HepG2 (cell line): ENCODE measurements around the gene C2CD3. TPM values are rescaled to one million over a fixed set of nuclear protein-coding genes. Genes with fewer than 3 reads are reported as not detected.

ENCODE experiments used
- CC2D1A ChIP-seq: sonication (generic); formaldehyde crosslinking; IDR thresholded peaks from 2 replicates; pipeline ENCODE4 v1.8.1; 2023; ENCODE audit warnings: mild to moderate bottlenecking, missing genetic modification reagents
- CENPX ChIP-seq: sonication (generic); formaldehyde crosslinking; IDR thresholded peaks from 2 replicates; pipeline ENCODE4 v1.9.0; 2021; ENCODE audit warnings: mild to moderate bottlenecking, missing genetic modification reagents, moderate library complexity
- DR1 ChIP-seq: sonication (generic); formaldehyde crosslinking; IDR thresholded peaks from 2 replicates; pipeline ENCODE4 v1.8.0; 2021; ENCODE audit warnings: mild to moderate bottlenecking, missing genetic modification reagents, inconsistent platforms
- FOXA3 ChIP-seq: IDR thresholded peaks from 2 replicates; pipeline ENCODE4 v1.6.1; 2016; ENCODE audit warnings: missing genetic modification reagents, missing compliant biosample characterization
- HDAC2 ChIP-seq: sonication (generic); formaldehyde crosslinking; IDR thresholded peaks from 2 replicates; pipeline ENCODE4 v1.4.0; 2020; ENCODE audit warnings: missing genetic modification reagents
- MZF1 ChIP-seq: sonication (generic); formaldehyde crosslinking; IDR thresholded peaks from 2 replicates; pipeline ENCODE4 v1.8.1; 2023; ENCODE audit warnings: mild to moderate bottlenecking, missing genetic modification reagents, borderline replicate concordance
- NFIB ChIP-seq: sonication (generic); formaldehyde crosslinking; IDR thresholded peaks from 2 replicates; pipeline ENCODE4 v1.9.0; 2021; ENCODE audit warnings: missing genetic modification reagents, mild to moderate bottlenecking, borderline replicate concordance
- NONO ChIP-seq, 2 experiments: fragments of 450-650 bp in 1 of 2; sonication (generic) in 1 of 2; formaldehyde crosslinking in 1 of 2; IDR thresholded peaks in 1 of 2; conservative IDR thresholded peaks in 1 of 2; 2 replicates each; pipeline versions ENCODE4 v1.6.1 to v1.8.0; 2017 to 2022; ENCODE audit warnings: mild to moderate bottlenecking in 1 of 2, missing genetic modification reagents in 1 of 2, moderate library complexity in 1 of 2
- NPAS2 ChIP-seq: sonication (generic); formaldehyde crosslinking; IDR thresholded peaks from 2 replicates; pipeline ENCODE4 v1.8.0; 2022; ENCODE audit warnings: mild to moderate bottlenecking, missing genetic modification reagents, borderline replicate concordance
- PITX1 ChIP-seq: sonication (generic); formaldehyde crosslinking; IDR thresholded peaks from 2 replicates; pipeline ENCODE4 v1.5.1; 2020; ENCODE audit warnings: mild to moderate bottlenecking, missing genetic modification reagents
- SAP130 ChIP-seq: IDR thresholded peaks from 2 replicates; pipeline ENCODE4 v1.6.1; 2016; ENCODE audit warnings: low read depth
- SMAD1 ChIP-seq: sonication (generic); formaldehyde crosslinking; IDR thresholded peaks from 2 replicates; pipeline ENCODE4 v1.4.0; 2020; ENCODE audit warnings: missing genetic modification reagents, low read depth, mild to moderate bottlenecking, borderline replicate concordance
- SMAD9 ChIP-seq: sonication (generic); formaldehyde crosslinking; IDR thresholded peaks from 2 replicates; pipeline ENCODE4 v1.5.1; 2020; ENCODE audit warnings: mild to moderate bottlenecking, missing genetic modification reagents
- SMYD3 ChIP-seq: sonication (generic); formaldehyde crosslinking; IDR thresholded peaks from 2 replicates; pipeline ENCODE4 v1.8.1; 2023; ENCODE audit warnings: mild to moderate bottlenecking, missing genetic modification reagents
- TAF15 ChIP-seq: fragments of 200-400 bp; formaldehyde crosslinking; IDR thresholded peaks from one replicate; pipeline ENCODE4 v1.6.1; 2018; ENCODE audit warnings: mild to moderate bottlenecking, low read depth, low read length; ENCODE audit not compliant: poor library complexity, severe bottlenecking
- TCF12 ChIP-seq, 2 experiments: fragments of 450-650 bp in 1 of 2; sonication (generic) in 1 of 2; formaldehyde crosslinking in 1 of 2; IDR thresholded peaks; 2 replicates each; pipeline versions ENCODE4 v1.6.1 to v1.8.0; 2017 to 2022; ENCODE audit warnings: antibody characterized with exemption in 1 of 2, mild to moderate bottlenecking in 1 of 2, missing genetic modification reagents in 1 of 2, moderate library complexity in 1 of 2
- TOPORS ChIP-seq: sonication (generic); formaldehyde crosslinking; IDR thresholded peaks from 2 replicates; pipeline ENCODE4 v1.8.0; 2023; ENCODE audit warnings: mild to moderate bottlenecking, missing genetic modification reagents
- ZNF282 ChIP-seq: fragments of 450-650 bp; IDR thresholded peaks from 2 replicates; pipeline ENCODE4 v1.6.1; 2018; ENCODE audit not compliant: partially characterized antibody
- ZNF709 ChIP-seq: sonication (generic); formaldehyde crosslinking; IDR thresholded peaks from 2 replicates; pipeline ENCODE4 v1.5.0; 2020; ENCODE audit warnings: mild to moderate bottlenecking, missing genetic modification reagents
- polyA plus RNA-seq, 8 experiments: library from polyadenylated mRNA; depleted of rRNA in 3 of 8; stranded (reverse) in 7 of 8; unstranded in 1 of 8; fragments of >200 nt; fragmentation: Illumina TruSeq in 4 of 8; extraction: Trizol in 4 of 8; gene quantifications; 2 replicates each; pipeline versions ENCODE4 v1.2.1 to v1.2.3, GENCODE V29; 2011 to 2016; ENCODE audit warnings: low read depth in 4 of 8, missing spikeins in 1 of 8, mixed read lengths in 1 of 8; ENCODE audit not compliant: insufficient read depth in 1 of 8
- total RNA-seq, 5 experiments: library from RNA; depleted of rRNA; stranded (reverse); fragments of >200 nt; fragmentation: Illumina TruSeq; extraction: Trizol; gene quantifications; 2 replicates each; pipeline ENCODE4 v1.2.3, GENCODE V29; 2016; ENCODE audit warnings: low read depth in 1 of 5
- TF ChIP-seq, protein P1 (sequence below): sonication (generic); formaldehyde crosslinking; IDR thresholded peaks from 2 replicates; pipeline ENCODE4 v1.4.0; 2020; ENCODE audit warnings: missing genetic modification reagents
- TF ChIP-seq, protein P2 (sequence below): IDR thresholded peaks from 2 replicates; pipeline ENCODE4 v1.6.1; 2012; ENCODE audit warnings: low read length, improper control_type of control experiment
- TF ChIP-seq, protein P3 (sequence below): sonication (generic); formaldehyde crosslinking; IDR thresholded peaks from 2 replicates; pipeline ENCODE4 v1.5.0; 2020; ENCODE audit warnings: missing genetic modification reagents

C2CD3 gene
- total and polyA plus RNA-seq, 2 of the 13 experiments (the other 11 are each of a cell fraction or from before 2014, with no cell fraction given): 5.5 to 6.4 TPM

DNA sequence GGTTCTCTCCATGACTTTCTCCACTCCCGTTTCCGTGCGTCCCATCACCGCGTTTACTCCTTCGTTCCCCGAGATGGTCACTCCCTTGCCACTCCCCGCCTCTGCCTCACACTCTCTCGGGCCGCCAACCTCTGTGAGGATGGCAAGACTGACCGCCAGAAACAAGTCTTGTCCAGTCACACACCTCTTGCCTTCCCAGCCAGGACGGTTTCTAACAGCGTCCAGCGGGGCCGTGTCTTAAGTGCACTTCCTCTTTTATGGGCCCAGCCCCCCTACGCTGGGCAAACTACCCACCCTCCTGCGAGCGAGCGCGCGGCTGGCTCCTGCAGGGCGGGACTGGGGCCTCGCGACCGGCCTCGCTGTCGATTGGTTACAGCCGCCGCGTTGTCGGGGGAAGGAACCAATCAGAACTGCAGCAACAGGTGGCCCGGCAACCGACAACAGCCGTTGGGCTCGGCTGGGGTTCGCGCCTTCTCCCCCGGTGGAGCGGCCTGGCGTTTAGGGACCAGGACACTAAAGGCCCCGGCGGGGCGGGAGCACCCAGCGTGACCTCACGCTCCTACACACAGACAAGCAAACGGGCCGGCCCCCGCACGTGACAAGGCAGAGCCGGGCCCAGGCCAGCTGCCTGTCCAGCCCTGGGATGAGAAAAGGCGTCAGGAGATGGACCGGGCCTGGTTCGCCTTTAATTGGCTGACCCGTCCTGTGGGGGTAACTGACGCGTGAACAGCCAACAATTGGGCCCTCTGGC, 187.6 kb downstream of the C2CD3 start (continued):
- TF ChIP-seq SMAD1 (peak; percentile 60; the same call in 1 of the 2 replicates), NPAS2 (CRISPR knock-in tag) (no peak), TCF12 (IDR thresholded peaks at IDR 0.05) (no peak), TCF12 (CRISPR knock-in tag; IDR thresholded peaks at IDR 0.05) (no peak), PITX1 (CRISPR knock-in tag) (peak; percentile 21; the same call in 1 of the 2 replicates), SMAD9 (CRISPR knock-in tag) (no peak; the same call in 1 of the 2 replicates), ZNF282 (no peak), CENPX (CRISPR knock-in tag) (no peak), CC2D1A (CRISPR knock-in tag) (no peak), MZF1 (CRISPR knock-in tag) (no peak; the same call in 1 of the 2 replicates), FOXA3 (CRISPR knock-in tag) (peak; percentile 28; the same call in 1 of the 2 replicates), TOPORS (peak; percentile 94), ZNF709 (CRISPR knock-in tag) (peak; percentile 85; the same call in 1 of the 2 replicates), NONO (IDR thresholded peaks at IDR 0.05) (no peak), NONO (CRISPR knock-in tag; conservative IDR thresholded peaks at IDR 0.05) (peak; percentile 21; the same call in 1 of the 2 replicates), HDAC2 (CRISPR knock-in tag) (peak; percentile 81), DR1 (CRISPR knock-in tag) (peak; percentile 94), SMYD3 (CRISPR knock-in tag) (peak; percentile 77; the same call in 1 of the 2 replicates), NFIB (CRISPR knock-in tag) (0 out of 2 replicates have a peak, but pooled peaks have one; percentile 79), TAF15 (no peak), SAP130 (CRISPR knock-in tag) (peak; percentile 93)
- TF ChIP-seq, protein P1, sequence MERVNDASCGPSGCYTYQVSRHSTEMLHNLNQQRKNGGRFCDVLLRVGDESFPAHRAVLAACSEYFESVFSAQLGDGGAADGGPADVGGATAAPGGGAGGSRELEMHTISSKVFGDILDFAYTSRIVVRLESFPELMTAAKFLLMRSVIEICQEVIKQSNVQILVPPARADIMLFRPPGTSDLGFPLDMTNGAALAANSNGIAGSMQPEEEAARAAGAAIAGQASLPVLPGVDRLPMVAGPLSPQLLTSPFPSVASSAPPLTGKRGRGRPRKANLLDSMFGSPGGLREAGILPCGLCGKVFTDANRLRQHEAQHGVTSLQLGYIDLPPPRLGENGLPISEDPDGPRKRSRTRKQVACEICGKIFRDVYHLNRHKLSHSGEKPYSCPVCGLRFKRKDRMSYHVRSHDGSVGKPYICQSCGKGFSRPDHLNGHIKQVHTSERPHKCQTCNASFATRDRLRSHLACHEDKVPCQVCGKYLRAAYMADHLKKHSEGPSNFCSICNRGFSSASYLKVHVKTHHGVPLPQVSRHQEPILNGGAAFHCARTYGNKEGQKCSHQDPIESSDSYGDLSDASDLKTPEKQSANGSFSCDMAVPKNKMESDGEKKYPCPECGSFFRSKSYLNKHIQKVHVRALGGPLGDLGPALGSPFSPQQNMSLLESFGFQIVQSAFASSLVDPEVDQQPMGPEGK (CRISPR knock-in tag): peak; percentile 61; the same call in 1 of the 2 replicates
- TF ChIP-seq, protein P2, sequence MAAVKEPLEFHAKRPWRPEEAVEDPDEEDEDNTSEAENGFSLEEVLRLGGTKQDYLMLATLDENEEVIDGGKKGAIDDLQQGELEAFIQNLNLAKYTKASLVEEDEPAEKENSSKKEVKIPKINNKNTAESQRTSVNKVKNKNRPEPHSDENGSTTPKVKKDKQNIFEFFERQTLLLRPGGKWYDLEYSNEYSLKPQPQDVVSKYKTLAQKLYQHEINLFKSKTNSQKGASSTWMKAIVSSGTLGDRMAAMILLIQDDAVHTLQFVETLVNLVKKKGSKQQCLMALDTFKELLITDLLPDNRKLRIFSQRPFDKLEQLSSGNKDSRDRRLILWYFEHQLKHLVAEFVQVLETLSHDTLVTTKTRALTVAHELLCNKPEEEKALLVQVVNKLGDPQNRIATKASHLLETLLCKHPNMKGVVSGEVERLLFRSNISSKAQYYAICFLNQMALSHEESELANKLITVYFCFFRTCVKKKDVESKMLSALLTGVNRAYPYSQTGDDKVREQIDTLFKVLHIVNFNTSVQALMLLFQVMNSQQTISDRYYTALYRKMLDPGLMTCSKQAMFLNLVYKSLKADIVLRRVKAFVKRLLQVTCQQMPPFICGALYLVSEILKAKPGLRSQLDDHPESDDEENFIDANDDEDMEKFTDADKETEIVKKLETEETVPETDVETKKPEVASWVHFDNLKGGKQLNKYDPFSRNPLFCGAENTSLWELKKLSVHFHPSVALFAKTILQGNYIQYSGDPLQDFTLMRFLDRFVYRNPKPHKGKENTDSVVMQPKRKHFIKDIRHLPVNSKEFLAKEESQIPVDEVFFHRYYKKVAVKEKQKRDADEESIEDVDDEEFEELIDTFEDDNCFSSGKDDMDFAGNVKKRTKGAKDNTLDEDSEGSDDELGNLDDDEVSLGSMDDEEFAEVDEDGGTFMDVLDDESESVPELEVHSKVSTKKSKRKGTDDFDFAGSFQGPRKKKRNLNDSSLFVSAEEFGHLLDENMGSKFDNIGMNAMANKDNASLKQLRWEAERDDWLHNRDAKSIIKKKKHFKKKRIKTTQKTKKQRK: no peak
- TF ChIP-seq, protein P3, sequence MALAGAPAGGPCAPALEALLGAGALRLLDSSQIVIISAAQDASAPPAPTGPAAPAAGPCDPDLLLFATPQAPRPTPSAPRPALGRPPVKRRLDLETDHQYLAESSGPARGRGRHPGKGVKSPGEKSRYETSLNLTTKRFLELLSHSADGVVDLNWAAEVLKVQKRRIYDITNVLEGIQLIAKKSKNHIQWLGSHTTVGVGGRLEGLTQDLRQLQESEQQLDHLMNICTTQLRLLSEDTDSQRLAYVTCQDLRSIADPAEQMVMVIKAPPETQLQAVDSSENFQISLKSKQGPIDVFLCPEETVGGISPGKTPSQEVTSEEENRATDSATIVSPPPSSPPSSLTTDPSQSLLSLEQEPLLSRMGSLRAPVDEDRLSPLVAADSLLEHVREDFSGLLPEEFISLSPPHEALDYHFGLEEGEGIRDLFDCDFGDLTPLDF (CRISPR knock-in tag): peak; percentile 99
